ENCODE measurements around the gene ZBTB7C. TPM values are rescaled to one million over a fixed set of nuclear protein-coding genes. Genes with fewer than 3 reads are reported as not detected.
A peak's percentile ranks its signal among the peaks of the same experiment; 100 is the strongest.

The ZBTB7C gene
- total and polyA plus RNA-seq, 8 donors = 3.0 to 47.8 (median 19.3) TPM

GRCh38 chr18:48055351-48055750, 353.8 kb downstream of the ZBTB7C start:
- TF ChIP-seq POLR2A (IDR thresholded peaks at IDR 0.05) = no peak
- intact Hi-C loops (cut with DNase I; ENCODE audit: low total_unique reads) = no loop called here
- WGBS, 5 donors = 82 to 90% (median 85%) methylated on average over 6 of the region's 6 CpGs

GRCh38 chr18:48053881-48054816, 355.0 kb downstream of the ZBTB7C start:
- peaks cover 12 to 19% (median 13%) of the 10 kb centered on the region in 4 donors for H3K4me1 ChIP-seq
- H3K36me3 ChIP-seq = no peaks in the 10 kb centered on the region
- 68 to 78% (median 72%) methylated on average over 24 of the region's 24 CpGs for WGBS, 5 donors
- intact Hi-C loops (cut with DNase I; ENCODE audit: low total_unique reads) = no loop called here
- H3K27ac ChIP-seq = no peak overlapping the region
- H3K9me3 ChIP-seq = no peaks in the 10 kb centered on the region
- no peak for TF ChIP-seq POLR2A (IDR thresholded peaks at IDR 0.05)
- no peak for TF ChIP-seq EP300 (IDR thresholded peaks at IDR 0.05)
- peak in 1 of 2 donors; percentile 53 for DNase-seq
- H3K4me3 ChIP-seq = no peak overlapping the region
- no peaks in the 10 kb centered on the region for H3K27me3 ChIP-seq

More at GRCh38 chr18:48055351-48055750, 353.8 kb downstream of the ZBTB7C start:
- no peak overlapping the region for H3K27ac ChIP-seq
- H3K27me3 ChIP-seq = no peaks in the 10 kb centered on the region
- no peaks in the 10 kb centered on the region for H3K36me3 ChIP-seq
- H3K9me3 ChIP-seq = no peaks in the 10 kb centered on the region
- H3K4me1 ChIP-seq = peaks cover 4 to 22% (median 17%) of the 10 kb centered on the region in 4 donors
- DNase-seq = no peak
- no peak overlapping the region for H3K4me3 ChIP-seq

GRCh38 chr18:48052842-48053241, 356.3 kb downstream of the ZBTB7C start:
- DNase-seq = peak in 1 of 2 donors; percentile 57
- 53 to 66% (median 63%) methylated on average over 7 of the region's 7 CpGs for WGBS, 5 donors

GRCh38 chr18:48051945-48052840, 357.0 kb downstream of the ZBTB7C start:
- intact Hi-C loops (cut with DNase I; ENCODE audit: low total_unique reads) = no loop called here

More at GRCh38 chr18:48052842-48053241, 356.3 kb downstream of the ZBTB7C start:
- Histone ChIP-seq H3K9me3 (no peaks in the 10 kb centered on the region), H3K27ac (no peak overlapping the region), H3K4me1 (peaks cover 9 to 14% (median 13%) of the 10 kb centered on the region in 4 donors), H3K36me3 (no peaks in the 10 kb centered on the region), H3K4me3 (no peak overlapping the region), H3K27me3 (no peaks in the 10 kb centered on the region)
- intact Hi-C loops (cut with DNase I; ENCODE audit: low total_unique reads) = no loop called here
- TF ChIP-seq EP300 (IDR thresholded peaks at IDR 0.05) (no peak), CTCF (IDR thresholded peaks at IDR 0.05) (no peak), POLR2AphosphoS5 (IDR thresholded peaks at IDR 0.05) (no peak), POLR2A (IDR thresholded peaks at IDR 0.05) (no peak)

More at GRCh38 chr18:48051945-48052840, 357.0 kb downstream of the ZBTB7C start:
- Histone ChIP-seq H3K4me3 (no peak overlapping the region), H3K27me3 (no peaks in the 10 kb centered on the region), H3K4me1 (peaks cover 9 to 14% (median 13%) of the 10 kb centered on the region in 4 donors), H3K36me3 (no peaks in the 10 kb centered on the region), H3K9me3 (no peaks in the 10 kb centered on the region), H3K27ac (no peak overlapping the region)
- DNase-seq = no peak
- TF ChIP-seq CTCF (IDR thresholded peaks at IDR 0.05) = no peak
- 80 to 89% (median 86%) methylated on average over 8 of the region's 8 CpGs for WGBS, 5 donors
